Measurements from ENCODE around the gene SERPINA5.

The SERPINA5 gene, protein sequence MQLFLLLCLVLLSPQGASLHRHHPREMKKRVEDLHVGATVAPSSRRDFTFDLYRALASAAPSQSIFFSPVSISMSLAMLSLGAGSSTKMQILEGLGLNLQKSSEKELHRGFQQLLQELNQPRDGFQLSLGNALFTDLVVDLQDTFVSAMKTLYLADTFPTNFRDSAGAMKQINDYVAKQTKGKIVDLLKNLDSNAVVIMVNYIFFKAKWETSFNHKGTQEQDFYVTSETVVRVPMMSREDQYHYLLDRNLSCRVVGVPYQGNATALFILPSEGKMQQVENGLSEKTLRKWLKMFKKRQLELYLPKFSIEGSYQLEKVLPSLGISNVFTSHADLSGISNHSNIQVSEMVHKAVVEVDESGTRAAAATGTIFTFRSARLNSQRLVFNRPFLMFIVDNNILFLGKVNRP

DNA sequence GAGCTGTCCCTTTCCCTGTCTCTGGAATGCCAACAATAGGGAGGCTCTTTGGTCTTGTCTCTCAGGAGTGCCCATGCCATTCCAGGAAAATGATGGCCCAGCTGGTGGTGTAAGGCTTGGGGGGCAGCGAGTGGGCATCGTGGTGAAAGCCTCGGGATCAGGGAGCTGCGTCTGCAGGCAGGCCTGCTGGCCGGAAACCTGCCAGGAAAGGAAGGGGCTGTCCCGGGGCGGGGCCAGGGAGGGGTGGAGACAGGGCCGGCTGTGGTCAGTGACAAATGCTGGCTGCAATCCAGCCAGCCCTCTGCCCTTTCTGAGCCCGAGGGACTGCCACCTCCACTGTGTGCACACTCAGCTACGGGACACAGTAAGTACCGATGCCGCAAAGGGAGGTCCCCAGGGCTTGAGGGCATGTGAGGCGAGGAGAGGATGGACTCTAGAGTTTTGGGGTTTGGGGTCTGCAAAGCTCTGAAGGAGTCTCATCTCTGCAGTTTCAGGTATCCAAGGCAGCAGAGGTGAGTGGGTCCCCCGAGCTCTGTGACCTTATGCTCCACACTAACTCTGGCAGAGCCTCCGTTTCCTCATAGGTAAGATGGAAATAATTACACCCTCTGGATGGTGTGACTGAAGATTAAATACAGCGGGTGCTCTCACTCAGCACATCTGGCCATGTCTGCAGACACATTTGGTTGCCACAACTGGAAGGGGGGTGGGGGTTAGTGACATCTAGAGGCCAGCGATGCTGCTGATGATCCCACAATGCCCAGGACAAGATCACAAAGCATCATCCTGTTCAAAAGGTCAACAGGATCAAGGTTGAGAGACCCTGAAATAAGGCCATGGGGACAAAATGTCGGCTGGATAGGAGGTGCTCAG is at the start of gene SERPINA5:
Gene SERPINA5 (plus strand): TSS at position 300 of the 873 bp plus-strand sequence. CDS start 5,937 bp downstream, outside the sequence.
- no peak for DNase-seq

DNA sequence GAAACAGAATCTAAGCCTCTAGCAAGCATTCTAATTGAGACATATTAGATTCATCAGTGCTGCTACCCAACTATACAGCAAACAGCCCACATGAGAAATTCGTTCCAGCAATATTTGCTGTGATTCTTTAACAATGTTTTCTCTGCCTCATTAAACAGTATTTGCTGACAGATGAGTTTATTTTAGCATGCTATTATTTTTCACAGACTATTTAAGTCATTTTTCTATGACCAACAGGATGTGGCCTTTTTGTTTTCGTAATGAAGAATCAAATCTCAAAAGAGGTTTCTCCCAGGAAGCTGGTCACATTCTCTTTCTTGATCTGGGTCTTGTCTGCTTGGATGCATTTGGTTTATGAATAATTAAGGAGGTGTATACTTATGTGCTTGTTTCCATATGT is 48.8 kb upstream of the SERPINA5 start:
- no peak for DNase-seq

DNA sequence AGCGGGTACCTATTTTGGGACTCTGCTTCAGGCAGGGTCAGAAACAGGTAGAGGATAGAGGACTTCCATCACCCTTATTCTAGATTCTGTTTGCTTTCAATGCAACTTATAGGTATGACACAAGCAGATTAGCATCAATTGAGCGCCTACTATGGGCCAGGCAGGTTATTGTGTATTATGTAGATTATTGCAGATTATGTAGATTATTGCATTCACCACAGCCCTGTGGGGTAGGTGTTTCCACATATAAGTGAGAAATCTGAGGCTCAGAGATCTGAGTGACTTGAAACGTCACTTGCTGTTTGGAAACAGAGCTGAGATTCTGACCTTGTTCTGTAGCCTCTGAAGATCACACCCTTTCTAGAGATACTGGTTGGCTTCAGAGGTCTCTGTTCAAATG is 45.7 kb upstream of the SERPINA5 start:
- no peak for DNase-seq

DNA sequence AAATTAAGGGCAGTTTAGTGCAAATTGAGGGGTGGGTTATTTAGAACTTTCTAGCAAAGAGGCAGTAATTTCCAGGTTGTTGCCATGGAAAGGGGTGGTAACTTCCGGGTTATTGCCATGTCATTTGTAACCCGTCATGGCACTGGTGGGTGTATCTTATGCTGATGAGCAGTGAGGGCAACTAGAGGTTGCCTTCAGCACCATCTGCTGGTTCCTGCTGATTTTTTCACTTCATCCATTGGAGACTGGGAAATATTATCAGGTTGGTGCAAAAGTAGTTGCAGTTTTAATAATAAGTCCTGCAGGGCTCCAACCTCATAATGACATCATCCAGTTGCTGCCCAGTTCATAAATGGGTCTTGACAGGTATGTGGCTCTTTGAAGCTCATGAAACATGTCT is 44.4 kb upstream of the SERPINA5 start:
- DNase-seq = no peak

DNA sequence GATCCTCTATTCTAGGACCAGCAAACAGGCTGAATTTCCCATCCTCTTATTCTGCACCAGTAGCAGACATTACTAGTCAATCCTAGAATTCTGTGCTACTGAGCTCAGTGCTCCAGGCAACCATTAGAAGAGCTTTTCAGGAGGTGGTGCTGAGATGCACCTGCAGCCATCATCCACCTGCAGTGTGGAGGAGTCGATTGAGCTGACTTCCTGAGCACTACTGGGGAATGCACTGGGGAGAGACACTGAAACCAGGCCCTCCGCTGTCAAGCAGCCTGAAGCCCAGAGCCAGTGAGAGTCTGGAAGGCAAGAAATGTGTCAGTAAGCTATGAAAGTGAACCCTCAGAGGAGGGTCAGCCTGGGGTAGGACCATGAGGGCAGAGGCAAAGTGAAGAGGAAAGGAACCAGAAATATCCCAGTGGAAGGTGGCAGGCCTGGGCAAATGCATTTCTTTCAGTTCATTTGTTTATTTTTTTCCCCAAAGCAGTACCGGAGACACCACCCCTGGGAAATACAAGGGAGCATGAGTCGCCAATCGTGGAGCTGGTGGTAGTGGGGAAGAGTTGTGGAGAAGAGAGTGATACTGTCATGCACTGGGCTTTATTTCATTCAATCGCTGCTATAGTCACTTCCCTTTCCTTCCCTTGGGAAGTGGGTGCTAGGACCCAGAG is 43.0 kb upstream of the SERPINA5 start:
- no peak for DNase-seq

DNA sequence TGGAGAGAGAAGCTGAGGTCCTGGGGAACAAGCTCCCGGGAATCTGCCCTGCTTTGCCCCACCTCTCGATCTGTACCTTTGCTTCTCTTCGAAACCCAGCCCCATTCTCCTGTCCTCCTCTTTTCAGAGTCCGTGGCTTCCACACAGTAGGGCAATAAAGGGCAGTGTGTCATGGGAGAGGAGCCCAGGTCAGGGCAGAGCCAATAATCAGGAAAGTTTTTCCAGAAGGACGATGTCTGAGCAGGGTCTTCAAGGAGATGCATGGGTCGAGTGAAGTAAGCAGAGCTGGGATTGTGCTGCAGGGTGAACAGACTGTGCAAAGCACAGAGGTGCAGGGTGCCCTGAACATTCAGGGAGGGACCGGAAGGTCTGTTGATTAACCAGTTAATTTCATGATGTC is 42.0 kb upstream of the SERPINA5 start:
- no peak for DNase-seq

DNA sequence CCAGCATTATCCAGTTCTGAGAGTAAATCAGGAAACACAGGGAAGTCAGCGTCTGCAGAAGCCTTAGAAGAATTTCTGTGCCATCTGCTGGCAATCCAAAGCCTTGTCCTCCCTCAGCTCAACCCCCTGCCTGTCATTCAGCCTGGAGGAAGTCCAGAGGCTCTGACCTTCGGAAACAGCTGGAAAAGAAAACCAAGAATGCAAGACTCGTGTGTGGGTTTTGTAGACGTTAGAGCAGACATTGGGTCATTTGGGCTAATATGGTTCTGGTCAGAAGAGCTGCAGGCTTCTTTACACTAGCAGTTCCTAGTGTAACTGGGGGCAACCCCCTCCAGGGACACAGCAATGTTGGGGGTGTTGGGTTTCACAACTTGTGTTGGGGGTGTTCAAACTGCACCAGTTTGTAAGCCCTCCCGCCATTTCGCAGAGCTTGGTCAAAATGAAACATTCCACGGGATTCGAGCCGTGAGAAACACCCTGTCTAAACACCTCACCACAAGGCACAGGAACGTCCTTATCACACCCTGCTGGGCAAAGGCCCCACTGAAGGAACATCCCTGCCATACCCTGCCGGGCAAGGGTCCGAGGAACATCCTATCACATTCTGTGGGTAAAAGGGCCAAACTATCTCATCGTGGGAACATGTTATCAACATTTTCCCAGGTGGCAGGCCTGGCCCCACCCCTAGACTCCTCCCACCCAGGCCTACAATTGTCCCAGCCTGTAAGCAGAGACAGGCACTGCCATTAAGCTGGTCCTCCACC is 41.0 kb upstream of the SERPINA5 start:
- DNase-seq = no peak

DNA sequence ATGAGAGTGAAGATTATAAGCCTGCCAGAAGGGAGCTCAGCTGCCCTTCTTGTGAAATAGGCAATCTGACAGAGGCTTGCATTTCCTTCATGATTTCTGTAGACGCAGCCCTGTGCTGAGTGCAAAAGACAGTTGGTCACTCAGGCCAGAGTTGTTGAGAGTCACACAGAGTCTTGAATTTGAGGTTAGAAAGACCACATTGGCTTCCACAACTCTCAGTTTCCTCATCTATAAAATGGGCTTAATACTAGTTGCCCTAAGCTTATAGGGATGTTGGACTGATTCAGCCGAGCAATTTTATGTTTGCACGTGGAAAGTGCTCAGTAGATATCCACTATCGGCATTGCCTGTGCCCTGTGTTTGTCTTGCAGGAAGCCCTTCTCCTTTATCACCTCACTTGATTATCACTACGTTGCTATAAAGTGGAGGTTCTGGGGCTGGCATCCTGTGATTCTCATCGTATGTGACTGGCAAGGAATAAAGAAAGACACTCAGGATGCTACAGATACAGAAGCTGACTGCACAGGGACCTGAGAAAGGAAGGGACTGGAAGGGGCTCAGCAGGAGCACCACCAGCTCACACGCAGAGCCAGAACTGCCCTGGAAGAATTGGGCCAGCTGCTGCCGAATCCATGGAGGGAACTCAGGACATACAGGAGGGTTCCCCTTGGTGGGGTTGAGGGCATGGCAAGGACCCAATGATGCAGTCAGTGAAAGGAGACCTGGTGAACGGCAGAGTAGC is 39.8 kb upstream of the SERPINA5 start:
- DNase-seq = no peak

DNA sequence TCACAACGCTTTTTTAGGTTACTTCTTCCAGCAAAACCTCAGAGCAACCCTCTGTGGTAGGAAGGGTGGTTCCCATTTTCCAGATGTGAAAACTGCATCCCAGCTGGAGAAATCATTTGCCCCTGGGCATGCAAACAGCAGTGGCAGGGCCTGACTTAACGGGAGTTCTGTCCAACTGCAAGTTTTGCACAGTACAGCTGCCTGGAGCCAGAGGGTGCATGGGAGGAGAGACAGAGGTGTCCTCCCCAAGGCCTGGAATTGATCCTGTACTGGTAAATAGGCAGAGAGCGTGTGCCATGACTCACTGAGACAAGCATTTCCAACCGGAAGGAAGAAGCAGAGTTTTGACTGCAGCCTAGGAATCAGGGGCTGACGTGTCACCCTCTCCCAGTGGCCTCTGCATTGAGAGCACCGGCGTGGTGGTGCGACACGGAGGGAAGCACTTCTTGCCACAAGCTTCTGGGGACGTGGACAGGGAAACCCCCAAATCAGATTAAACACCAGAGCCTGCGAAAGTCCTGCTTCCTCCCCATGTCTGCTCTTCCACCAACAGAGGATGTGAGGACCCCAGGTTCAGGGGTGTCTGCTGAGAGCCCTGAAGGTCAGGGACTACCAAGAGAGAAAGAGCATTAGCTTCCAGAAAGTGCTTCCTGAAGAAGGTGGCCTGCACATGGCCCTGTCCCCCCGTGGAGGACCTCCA is 39.0 kb upstream of the SERPINA5 start:
- DNase-seq = no peak

DNA sequence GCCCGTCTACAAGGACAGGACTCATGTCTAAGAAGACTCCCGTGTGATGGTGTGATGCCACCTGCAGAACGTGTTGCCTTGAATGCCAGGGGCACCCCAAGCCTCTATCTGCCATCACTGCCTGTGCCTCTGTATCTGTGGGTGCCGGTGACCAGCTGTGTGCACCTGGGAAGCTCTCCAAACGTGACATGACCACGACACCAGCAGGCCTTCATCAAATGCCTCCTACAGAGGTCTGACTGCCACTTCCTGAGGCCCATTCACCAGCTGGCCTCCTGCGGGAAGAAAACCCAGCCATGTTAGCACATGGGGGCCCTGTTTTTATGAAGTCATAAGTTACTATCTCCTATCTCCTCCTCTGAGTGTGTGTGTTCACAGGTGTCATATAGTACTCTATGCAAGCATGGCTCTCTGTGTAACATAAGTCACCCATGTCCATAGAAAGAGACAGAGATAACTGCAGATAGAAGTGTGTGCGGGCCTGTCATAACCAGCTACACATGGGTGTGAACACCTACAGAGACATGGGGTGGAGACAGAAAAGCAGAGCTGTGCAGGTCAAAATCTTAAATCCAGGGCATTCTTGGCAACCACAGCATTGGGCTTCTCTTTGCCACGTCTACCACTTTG is 38.3 kb upstream of the SERPINA5 start:
- no peak for DNase-seq

DNA sequence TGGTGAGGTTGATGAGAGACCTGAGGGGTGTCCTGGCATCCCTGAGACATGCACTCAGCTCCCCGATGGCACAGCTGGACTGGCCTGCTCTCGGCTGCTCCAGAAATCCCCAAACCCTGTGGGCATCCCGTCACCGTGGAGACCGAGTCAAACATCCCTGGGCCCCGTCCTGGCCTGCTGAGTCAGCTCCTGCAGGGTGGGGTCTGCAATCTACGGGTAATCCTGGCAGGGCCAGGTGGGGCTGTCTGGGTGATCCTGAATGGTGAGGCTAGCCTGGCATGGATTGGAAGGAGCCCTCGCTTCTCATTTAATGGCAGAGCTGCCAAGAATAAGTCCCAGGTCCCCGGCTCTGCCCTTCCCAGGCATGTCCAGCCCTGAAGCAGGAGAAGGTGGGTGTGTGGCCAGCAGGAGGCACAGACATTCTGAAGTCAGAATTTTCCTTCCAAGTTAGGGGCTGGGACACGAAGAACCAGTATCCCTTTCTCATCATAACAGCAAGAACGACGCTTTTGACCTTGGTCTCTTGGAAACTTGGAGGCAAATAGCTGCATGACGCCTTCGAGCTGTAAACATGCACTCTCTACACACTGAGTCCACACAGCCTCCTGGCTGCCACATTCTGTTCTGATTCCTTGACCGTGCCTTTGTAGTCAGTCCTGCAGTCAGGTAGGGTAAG is 37.6 kb upstream of the SERPINA5 start:
- DNase-seq = no peak

DNA sequence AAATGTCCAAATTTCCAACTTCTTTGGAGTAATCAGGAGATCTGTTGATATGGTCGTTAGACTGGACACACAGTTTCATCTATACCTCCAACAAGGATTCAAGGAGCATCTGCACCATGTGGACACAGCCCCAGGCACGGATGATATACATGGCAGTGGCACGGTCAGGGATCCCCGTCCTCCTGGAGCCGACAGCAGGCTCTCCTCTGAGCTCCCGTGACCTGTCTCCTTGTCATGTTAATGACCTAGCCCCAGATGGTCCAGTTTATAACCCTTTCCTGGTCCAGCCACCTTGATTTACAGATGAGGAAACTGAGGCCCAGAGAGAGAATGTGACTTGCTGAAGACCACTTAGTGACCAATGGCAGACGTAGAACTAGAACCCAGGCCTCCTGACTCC is 36.5 kb upstream of the SERPINA5 start:
- no peak for DNase-seq

DNA sequence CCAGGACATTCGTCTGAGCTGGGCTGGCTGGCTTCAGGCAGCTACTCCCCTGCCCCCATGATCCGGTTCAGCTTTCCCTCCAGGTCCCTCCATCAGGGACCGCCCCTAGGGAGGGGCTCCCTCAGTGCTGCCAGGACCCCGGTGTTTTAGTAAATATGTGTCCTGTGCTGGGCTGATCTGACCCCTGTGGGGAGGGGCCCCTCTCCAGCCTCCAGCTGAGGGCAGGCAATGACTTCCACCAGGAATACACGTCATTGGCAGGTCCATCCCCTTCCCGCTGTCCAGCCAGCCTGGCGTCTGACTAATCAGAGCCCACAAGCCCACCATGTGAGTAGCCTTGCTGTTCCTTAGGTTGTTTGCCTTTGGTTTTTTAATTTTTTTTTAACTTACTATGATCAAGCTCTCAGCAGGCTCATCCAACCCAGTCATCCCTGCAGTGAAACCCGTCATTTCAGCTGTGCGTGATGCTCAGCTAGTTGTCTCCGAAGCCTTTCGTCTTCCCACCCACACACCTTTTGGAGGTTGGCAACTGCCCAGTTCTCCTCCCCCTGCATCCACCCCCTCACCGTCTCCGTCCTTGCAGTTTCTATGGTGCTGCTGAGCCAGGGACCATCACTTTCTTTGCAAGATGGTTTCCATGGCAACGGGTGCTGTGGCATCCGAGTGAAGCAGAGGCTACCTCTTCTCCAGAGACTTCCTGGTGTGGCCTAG is 35.9 kb upstream of the SERPINA5 start:
- no peak for DNase-seq

DNA sequence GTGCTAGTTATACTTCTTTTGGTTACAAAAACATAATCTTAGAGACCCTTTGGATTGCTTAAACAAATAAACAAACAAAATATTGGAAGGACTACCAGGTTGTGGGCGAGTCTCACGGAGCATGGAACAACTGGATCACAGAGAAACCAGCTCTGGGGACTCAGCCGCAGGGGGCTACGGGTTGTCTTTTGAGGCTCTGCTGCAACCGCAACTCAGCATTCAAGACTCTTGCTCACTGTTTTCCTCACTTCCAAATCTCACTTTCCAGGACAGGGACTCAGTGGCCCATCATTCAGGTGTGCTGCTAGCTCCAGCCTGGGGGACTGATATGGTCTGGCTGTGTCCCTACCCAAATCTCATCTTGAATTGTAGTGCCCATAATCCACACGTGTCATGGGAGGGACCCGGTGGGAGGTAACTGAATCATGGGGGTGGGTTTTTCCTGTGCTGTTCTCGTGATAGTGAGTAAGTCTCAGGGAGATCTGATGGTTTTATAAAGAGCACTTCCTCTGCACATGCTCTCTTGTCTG is 34.0 kb upstream of the SERPINA5 start:
- DNase-seq = no peak

DNA sequence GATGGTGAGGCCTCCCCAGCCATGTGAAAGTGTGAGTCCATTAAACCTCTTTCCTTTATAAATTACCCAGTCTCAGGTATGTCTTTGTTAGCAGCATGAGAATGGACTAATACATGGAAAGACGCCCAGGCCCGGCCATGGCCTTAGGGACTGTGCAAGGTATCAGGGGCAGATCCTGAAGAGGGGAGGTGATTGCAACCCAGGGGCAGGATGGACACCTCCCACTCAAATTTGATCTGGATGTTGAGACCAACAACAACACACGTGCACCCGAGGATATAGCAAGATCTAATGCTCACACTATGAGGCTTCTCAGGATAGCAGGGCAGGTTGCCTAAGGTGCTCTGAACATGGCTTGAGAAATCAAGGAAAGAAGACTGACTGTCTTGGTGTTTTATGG is 33.5 kb upstream of the SERPINA5 start:
- no peak for DNase-seq

DNA sequence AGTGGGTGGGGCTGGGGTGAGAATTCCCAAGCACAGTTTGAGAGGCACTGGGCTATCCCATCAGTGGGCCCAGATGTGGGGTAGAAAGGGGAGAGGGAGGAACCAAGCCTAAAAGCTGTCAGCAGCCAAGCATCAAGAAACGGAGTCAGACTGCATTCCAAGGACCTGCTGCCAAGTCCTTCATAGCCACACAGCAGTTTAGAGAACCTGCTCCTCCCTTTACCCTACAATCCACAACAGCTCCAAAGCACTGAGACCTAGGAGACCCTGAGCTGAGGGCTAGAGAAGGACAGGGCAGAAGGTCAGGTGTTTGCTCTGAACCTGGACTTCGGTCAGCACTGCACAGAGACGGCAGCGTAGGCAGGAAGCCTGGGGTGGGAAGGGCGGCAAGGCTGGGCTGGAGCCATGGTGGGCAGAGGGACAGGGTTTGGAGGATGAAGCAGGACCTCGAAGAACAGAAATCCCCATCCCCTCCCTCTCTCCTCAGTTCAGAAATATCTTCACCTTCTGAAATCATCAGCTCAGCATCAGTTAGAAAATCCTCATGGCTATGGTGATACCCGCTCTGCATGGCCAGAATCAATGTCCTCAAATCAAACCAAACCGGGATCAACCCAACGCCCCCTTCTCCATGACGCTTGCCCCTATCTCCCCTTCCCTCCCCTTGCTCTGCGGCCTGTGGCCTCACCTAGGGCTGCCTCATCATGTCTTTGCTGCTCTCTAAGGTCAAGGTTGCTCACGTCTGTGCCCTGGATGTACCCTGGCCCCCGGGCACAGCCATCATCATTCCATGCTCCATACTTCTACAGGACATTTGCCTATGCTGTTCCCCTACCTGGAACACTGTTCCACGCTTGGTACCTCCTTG is 32.9 kb upstream of the SERPINA5 start:
- no peak for DNase-seq

DNA sequence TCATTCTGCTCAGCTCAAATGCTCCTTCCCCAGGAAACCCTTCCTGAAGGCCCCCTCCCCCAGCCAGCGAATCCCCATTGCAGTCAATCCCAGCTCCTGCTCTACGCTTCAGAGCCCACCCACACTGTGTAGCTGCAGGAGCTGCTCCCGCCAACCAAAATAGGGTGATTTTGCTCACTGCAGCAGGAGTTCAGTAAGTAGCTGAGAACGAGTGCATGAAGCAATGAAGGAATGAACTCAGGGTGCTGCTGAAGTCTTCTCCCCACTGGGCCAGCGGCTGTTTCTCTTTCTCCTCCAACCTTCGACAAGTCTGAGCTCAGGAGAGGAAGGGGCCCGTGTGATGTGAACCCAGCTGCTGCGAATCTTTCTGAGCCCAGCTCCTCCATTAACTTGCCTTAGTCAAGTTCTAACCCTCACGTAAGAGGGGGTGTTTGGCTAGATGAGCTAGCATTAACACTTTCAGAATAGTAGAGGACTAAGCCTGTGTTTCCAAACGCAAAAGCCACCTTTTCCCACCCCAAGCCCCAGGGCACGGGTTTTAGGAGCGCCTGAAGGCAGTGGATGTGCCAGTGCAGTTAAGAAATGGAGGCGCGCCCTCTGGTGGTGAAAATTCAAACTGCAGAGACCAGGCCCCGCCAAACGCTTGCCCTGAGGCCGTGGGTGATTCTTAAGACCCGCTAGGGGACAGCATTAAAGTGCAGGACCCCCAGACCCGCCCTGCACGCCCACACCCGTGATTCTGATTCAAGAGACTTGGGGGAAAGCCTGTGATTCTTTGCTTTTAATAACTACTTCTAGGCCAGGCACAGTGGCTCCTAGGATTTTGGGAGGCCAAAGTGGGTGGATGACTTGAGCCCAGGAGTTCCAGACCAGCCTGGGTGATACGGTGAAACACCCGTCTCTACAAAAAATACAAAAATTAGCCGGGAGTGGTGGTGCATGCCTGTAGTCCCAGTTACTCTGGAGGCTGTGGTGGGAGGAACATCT is 31.9 kb upstream of the SERPINA5 start:
- peak; percentile 63 for DNase-seq

All from stimulated activated CD4-positive, alpha-beta T cell treated with anti-CD3 and anti-CD28 coated beads, Interleukin-12 subunit alpha, Interleukin-12 subunit beta, amount 100 ng/mL, for 4 hours (primary cell).